COLO829 (cell line): Measurements from ENCODE around the gene ZDHHC24.

Source experiments
- DNase-seq: peaks from one replicate; pipeline ENCODE4 v3.0.0; 2012; ENCODE audit warnings: low spot score

Gene ZDHHC24

GRCh38 chr11:66566221-66566620, 20.4 kb upstream of the ZDHHC24 start:
- no peak for DNase-seq

DNA sequence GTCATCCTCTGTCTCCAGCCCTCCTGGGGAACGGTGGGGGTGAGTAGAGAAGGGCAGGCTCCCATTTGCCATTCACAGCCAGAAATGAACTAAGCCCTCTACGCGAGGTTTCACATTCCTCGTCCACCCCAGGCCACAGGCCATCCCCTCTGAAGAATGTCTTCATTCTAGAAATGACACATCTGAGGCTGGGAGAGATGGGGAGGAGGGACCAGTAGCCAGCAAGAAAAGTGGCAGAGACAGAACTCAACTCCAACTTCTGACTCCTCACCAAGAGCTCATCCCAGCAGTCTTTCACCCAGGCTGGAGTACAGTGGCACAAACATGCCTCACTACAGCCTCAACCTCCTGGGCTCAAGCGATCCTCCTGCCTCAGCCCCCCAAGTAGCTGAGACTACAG, 19.1 kb upstream of the ZDHHC24 start:
- no peak for DNase-seq

GRCh38 chr11:66564538-66564937, 18.7 kb upstream of the ZDHHC24 start:
- DNase-seq = no peak

DNA sequence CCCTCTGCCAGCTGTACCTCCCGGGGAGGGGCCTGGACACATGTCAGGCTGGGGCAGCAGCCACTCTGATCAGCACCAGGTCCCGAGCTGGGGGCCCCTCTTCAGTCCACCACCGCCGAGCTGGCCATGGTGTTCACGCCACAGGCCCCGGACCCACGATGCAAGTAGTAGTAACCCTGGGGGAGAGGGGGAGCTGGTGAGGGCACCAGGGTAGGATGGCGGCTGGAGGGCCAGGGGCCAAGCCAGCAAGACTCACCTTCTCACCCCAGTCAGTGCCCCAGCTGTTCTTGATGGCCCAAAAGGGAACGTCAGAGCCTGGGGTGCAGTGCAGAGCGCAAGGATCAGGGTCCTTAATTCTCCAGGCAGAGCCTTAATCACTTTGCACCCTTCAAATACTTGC, 18.0 kb upstream of the ZDHHC24 start:
- no peak for DNase-seq

DNA sequence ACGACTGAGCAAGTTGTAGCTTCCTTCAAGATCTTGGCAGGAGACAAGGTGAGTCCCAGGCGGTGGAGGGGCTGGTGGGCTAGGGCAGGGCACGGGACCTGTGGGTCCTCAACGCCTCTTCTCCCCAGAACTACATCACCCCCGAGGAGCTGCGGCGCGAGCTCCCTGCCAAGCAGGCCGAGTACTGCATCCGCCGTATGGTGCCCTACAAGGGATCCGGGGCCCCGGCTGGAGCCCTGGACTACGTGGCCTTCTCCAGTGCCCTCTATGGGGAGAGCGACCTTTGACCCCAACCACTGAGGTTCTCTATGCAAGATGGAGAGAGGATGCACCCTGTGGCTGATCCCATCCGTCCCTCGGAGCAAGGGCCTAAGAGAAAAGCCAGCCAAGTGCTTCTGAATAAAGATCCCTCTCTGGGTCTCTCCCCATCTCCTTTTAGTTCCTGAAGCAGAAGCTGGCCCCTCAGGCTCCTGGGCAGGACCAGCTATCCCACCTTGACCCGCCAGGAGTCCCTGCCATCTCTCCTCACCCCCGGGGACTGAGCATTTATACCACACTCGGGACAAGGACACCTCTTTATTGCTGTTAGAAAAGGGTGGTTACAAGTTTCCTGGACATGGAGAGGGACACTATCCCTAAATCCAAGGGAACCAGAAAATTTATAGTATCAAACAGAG, 17.2 kb upstream of the ZDHHC24 start:
- DNase-seq = no peak

- DNase-seq = no peak
Observed at GRCh38 chr11:66562275-66562674, 16.4 kb upstream of the ZDHHC24 start.

DNA sequence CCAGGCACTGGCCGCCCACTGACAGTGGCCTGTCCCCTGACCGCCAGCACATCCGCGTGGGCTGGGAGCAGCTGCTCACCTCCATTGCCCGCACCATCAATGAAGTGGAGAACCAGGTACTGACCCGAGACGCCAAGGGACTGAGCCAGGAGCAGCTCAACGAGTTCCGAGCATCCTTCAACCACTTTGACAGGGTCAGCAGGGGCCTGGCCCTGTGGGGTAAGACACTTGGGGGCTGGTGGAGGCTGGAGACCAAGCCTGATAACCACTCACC, 16.1 kb upstream of the ZDHHC24 start:
- DNase-seq = no peak

DNA sequence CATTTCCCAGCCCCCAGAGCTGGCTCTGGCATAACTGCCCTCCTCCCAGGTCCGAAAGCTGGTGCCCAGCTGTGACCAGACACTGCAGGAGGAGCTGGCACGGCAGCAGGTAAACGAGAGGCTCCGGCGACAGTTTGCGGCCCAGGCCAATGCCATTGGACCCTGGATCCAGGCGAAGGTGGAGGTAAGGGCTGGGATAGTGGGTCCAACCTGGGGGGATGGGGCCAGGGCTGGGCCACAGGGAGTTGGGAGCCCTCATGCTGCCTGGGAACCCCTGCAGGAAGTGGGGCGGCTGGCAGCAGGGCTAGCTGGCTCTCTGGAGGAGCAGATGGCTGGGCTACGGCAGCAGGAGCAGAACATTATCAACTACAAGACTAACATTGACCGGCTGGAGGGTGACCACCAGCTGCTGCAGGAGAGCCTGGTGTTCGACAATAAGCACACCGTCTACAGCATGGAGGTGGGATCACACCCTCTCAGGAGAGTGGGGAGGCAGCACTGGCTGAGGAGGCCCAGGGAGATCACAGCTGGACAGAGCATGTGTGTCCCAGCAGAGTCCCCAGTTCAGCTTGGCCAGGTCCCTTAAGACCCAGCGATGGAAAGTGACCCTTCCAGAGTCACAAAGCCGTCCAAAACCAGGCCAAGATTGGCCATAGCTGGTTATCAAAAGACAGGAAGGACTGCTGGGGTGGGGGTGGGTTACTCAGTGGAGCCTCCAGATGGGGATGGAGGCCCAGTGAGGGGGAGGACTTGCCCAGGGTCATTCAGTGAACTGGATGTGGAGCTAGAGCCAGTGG, 15.5 kb upstream of the ZDHHC24 start:
- DNase-seq = no peak

- no peak for DNase-seq
Observed at GRCh38 chr11:66559866-66560676, 14.2 kb upstream of the ZDHHC24 start.

DNA sequence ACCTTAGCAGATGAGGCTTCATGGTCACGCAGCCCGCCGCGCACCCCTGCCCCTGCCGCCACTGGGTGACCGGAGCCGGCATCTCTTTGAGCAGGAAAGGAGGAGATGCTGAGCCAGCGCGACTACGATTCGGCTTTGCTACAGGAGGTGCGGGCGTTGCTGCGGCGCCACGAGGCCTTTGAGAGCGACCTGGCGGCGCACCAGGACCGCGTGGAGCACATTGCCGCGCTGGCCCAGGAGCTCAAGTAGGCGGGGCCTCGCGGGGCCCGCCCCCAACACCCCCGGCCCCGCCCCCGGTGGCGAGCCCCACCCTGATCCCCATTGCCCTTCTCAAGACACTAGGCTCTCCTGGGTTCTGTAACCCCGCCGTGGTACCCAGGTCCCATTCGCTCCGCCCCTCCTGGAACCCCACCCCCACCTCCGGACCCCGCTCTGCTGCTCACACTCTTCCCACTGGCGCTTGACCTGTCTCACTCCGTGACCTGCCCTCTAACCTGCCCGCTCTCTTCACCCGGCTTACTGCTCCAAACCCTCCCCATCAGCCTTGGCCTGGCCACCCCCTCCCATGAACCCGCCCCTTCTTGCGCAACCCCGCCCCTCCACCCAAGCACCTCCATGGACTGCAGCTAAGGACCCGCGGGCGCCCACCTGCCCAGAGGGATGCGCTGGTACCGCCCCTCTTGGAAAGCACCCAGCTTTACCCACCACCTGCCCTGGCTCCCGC, 13.5 kb upstream of the ZDHHC24 start:
- DNase-seq = no peak

- DNase-seq = no peak
Observed at GRCh38 chr11:66557733-66558326, 12.0 kb upstream of the ZDHHC24 start.

DNA sequence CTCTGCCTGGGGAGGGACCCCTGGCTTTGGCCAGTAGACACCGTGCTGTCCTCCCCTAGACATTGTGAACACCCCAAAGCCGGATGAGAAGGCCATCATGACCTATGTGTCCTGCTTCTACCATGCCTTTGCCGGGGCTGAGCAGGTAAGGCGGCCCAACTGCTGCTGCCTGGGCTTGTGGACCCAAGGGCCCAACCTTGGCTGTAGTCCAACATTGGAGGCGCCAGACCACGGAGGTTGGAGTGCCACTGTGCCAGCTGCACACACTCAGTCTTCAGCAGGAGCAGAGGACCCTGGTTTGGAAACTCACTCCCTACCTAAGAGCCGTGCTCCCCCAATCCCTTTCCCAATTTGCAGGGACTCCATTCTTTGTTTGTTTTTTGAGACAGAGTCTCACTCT, 10.2 kb upstream of the ZDHHC24 start:
- DNase-seq = no peak

- DNase-seq = no peak
Observed at GRCh38 chr11:66555416-66555815, 9.6 kb upstream of the ZDHHC24 start.

- no peak for DNase-seq
Observed at GRCh38 chr11:66554602-66555001, 8.8 kb upstream of the ZDHHC24 start.

GRCh38 chr11:66550887-66551286, 5.0 kb upstream of the ZDHHC24 start:
- no peak for DNase-seq

DNA sequence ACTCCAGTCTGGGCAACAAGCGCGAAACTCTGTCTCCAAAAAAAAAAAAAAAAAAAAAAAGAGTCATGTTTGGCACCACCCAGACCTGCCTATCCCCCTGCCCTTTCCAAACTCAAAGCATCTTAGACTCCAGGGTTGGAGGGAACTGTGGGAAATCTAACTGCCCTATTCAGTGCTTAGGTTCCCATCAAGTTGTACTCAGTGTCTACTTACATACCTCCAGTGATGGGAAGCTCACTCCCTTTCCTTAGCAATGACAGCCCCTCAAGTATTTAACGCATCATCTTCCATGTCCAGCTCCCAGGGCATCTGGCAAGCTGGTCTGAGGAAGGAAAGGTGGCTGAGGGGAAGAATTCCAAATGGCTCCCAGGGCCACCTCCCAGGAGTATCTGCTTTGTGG, 3.8 kb upstream of the ZDHHC24 start:
- DNase-seq = no peak

- no peak for DNase-seq
Observed at GRCh38 chr11:66548774-66549630, 3.2 kb upstream of the ZDHHC24 start.

DNA sequence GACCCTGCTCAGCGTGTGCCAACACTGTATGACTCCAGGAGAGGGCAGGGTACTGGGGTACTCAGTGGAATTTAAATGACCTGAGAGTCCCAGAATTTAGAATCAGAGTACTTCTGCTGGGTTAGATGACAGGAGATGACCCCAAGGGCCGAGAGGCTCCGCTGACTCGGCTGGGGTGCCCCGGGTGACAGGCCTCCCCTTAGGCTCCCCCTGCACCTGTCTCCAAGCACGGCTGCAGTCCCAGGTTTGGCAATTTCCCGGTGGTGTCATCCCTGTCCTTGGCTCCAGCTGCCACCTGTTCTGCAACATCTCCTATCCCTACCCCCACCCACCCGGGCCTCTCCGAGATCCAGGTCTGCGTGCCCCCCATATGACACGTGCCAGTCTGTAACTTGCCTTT, 2.2 kb upstream of the ZDHHC24 start:
- DNase-seq = no peak

GRCh38 chr11:66547662-66548009, 1.8 kb upstream of the ZDHHC24 start:
- DNase-seq = no peak

DNA sequence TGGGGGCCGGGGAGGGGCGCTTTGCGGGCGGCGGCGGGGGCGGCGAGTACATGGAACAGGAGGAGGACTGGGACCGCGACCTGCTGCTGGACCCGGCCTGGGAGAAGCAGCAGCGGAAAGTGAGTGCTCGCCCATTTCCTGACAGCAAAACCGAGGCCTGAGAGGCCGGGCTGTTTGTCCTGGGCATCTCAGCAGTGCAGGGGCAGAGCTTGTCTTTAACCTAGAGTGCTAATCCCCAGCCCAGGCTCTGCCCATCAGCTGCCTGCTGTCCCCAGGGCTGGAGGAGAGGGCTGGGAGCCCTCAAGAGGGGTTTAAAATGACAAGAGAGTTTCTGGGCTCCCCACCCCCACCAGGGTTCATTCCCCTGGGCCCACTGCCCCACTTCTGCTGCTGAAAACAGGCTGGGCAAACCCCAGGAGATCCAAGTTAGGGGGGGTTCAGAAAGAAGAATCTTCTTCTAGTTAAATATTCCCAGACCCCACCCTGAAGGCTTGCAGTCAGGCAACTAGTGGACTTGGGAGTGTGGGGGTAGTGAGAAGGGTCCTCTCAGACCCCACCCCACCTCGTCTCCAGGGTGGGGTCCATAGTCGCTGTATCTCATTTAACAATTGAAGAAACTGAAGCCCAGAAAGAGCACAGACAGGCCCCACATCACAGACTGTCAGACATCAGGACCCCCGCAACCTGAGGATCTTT, 1.3 kb upstream of the ZDHHC24 start:
- no peak for DNase-seq
